HCT116 (cell line): ENCODE data around the gene IL18BP. TPM values are rescaled to one million over a fixed set of nuclear protein-coding genes. Genes with fewer than 3 reads are reported as not detected.

Source experiments
- ATAC-seq: fragments of 200-7000 bp; cut with Tn5 transposase; 2 replicates; pipeline ENCODE4 v1.9.1; 2020; ENCODE audit warnings: mild to moderate bottlenecking, moderate library complexity
- BruUV-seq: library from RNA; stranded (reverse); fragments of 400-500 nt; replicated peaks from 2 replicates; lab custom pipeline; 2021; lab: Mats Ljungman, UMichigan
- CTCF ChIA-PET: fragments of 300-600 bp; sonication (Branson Sonifier 250); formaldehyde crosslinking; loops from one replicate; lab custom pipeline; 2021; ENCODE audit warnings: antibody characterized with exemption; lab: Charles Lee
- POLR2A ChIA-PET: fragments of 300-600, 350-600 bp; sonication (Branson Sonifier 250); formaldehyde crosslinking; loops from one replicate; lab custom pipeline; 2021; ENCODE audit warnings: antibody characterized with exemption; lab: Charles Lee
- RAD21 ChIA-PET, 2 experiments: fragments of 300-600 bp; sonication (Branson Sonifier 250); formaldehyde crosslinking; loops; one replicate each; lab custom pipeline; 2023; ENCODE audit warnings: low total read pairs in 2 of 2; ENCODE audit not compliant: uncharacterized antibody in 2 of 2, unreplicated experiment in 2 of 2, low non-redundant PET in 1 of 2; lab: Charles Lee
- DNase-seq: peaks from one replicate; pipeline ENCODE4 v3.0.0-alpha.2; 2010; ENCODE audit warnings: low read depth, low spot score
- H2AFZ ChIP-seq: fragments of 200-600 bp; shearing (Covaris generic), sonication (generic); 2 replicates; pipeline ENCODE4 v1.6.1; 2017; ENCODE audit warnings: low read depth, mixed run types, mixed read lengths, antibody characterized with exemption, low read length; ENCODE audit not compliant: poor library complexity, severe bottlenecking
- H3K27ac ChIP-seq: 2 replicates; pipeline ENCODE4 v1.5.1; 2012; ENCODE audit warnings: low read depth, low read length
- H3K27me3 ChIP-seq: fragments of 200-600 bp; sonication (generic); 2 replicates; pipeline ENCODE4 v1.6.1; 2016; ENCODE audit warnings: mixed run types, low read length, mixed read lengths; ENCODE audit not compliant: insufficient read depth
- H3K36me3 ChIP-seq, 2 experiments: fragments of 200-500 bp in 1 of 2; fragments of 200-600 bp in 1 of 2; sonication (Bioruptor generic) in 1 of 2; sonication (generic) in 1 of 2; 2 replicates each; pipeline versions ENCODE4 v1.5.1 to v1.6.1; 2014 to 2016; ENCODE audit warnings: low read length in 2 of 2, inconsistent platforms in 1 of 2, mixed read lengths in 1 of 2, mixed run types in 1 of 2; ENCODE audit not compliant: insufficient read depth in 2 of 2, control insufficient read depth in 1 of 2
- H3K4me1 ChIP-seq, 2 experiments: fragments of 200-600 bp in 1 of 2; sonication (generic) in 1 of 2; 2 replicates each; pipeline versions ENCODE4 v1.5.1 to v1.6.1; 2012 to 2017; ENCODE audit warnings: low read length in 2 of 2, inconsistent platforms in 1 of 2, mild to moderate bottlenecking in 1 of 2, mixed read lengths in 1 of 2, mixed run types in 1 of 2, moderate library complexity in 1 of 2; ENCODE audit not compliant: insufficient read depth in 2 of 2, control insufficient read depth in 1 of 2
- H3K4me2 ChIP-seq: fragments of 200-600 bp; sonication (generic); 2 replicates; pipeline ENCODE4 v1.6.1; 2017; ENCODE audit warnings: mixed run types, low read length, mixed read lengths
- H3K4me3 ChIP-seq, 2 experiments: fragments of 200-600 bp in 1 of 2; sonication (generic) in 1 of 2; replicated peaks in 1 of 2; 2 replicates each; pipeline ENCODE4 v1.5.1; 2011 to 2016; ENCODE audit warnings: low read length in 2 of 2, control low read depth in 1 of 2, low read depth in 1 of 2, mild to moderate bottlenecking in 1 of 2, mixed read lengths in 1 of 2, mixed run types in 1 of 2
- H3K79me2 ChIP-seq: fragments of 200-600 bp; sonication (generic); 2 replicates; pipeline ENCODE4 v1.6.1; 2017; ENCODE audit warnings: mild to moderate bottlenecking, mixed run types, low read length, moderate library complexity, mixed read lengths; ENCODE audit not compliant: insufficient read depth
- H3K9ac ChIP-seq: fragments of 200-600 bp; sonication (generic); 2 replicates; pipeline ENCODE4 v1.6.1; 2016; ENCODE audit warnings: low read length, mixed read lengths
- H3K9me2 ChIP-seq: fragments of 200-600 bp; sonication (generic), shearing (Covaris generic); 2 replicates; pipeline ENCODE4 v1.6.1; 2017; ENCODE audit warnings: mixed run types, mild to moderate bottlenecking, moderate library complexity; ENCODE audit not compliant: insufficient read depth
- H3K9me3 ChIP-seq, 2 experiments: fragments of 200-500 bp in 1 of 2; fragments of 200-600 bp in 1 of 2; sonication (Bioruptor generic) in 1 of 2; sonication (generic) in 1 of 2; 2 replicates each; pipeline ENCODE4 v1.6.1; 2014 to 2017; ENCODE audit warnings: low read length in 2 of 2, mixed read lengths in 2 of 2, inconsistent platforms in 1 of 2, low read depth in 1 of 2, mild to moderate bottlenecking in 1 of 2, mixed run types in 1 of 2, moderate library complexity in 1 of 2; ENCODE audit not compliant: control insufficient read depth in 1 of 2, insufficient read depth in 1 of 2
- H4K20me1 ChIP-seq: fragments of 200-600 bp; sonication (generic), shearing (Covaris generic); 2 replicates; pipeline ENCODE4 v1.6.1; 2017; ENCODE audit warnings: mixed run types, mild to moderate bottlenecking, moderate library complexity; ENCODE audit not compliant: insufficient read depth
- CEBPB ChIP-seq: IDR thresholded peaks from 2 replicates; pipeline ENCODE4 v1.6.1; 2012; ENCODE audit warnings: low read depth
- ELF1 ChIP-seq: IDR thresholded peaks from 2 replicates; pipeline ENCODE4 v1.6.1; 2012; ENCODE audit warnings: low read depth, borderline replicate concordance
- EZH2 ChIP-seq: fragments of 200-600 bp; sonication (generic); IDR thresholded peaks from 2 replicates; pipeline ENCODE4 v1.6.1; 2017; ENCODE audit warnings: antibody characterized with exemption, mixed run types
- POLR2A ChIP-seq: IDR thresholded peaks from 2 replicates; pipeline ENCODE4 v1.7.0; 2011; ENCODE audit warnings: borderline replicate concordance; ENCODE audit not compliant: insufficient read depth, insufficient read length; ENCODE audit errors: extremely low read depth
- POLR2AphosphoS5 ChIP-seq: IDR thresholded peaks from 2 replicates; pipeline ENCODE4 v1.6.1; 2011; ENCODE audit warnings: mild to moderate bottlenecking, low read depth, low read length, moderate library complexity
- RAD21 ChIP-seq: IDR thresholded peaks from 2 replicates; pipeline ENCODE4 v1.6.1; 2012; ENCODE audit warnings: low read depth, mild to moderate bottlenecking
- SP1 ChIP-seq: IDR thresholded peaks from 2 replicates; pipeline ENCODE4 v1.6.1; 2012; ENCODE audit warnings: low read depth
- TCF7L2 ChIP-seq: IDR thresholded peaks from 2 replicates; pipeline ENCODE4 v1.7.0; 2011; ENCODE audit warnings: borderline replicate concordance, inconsistent platforms; ENCODE audit not compliant: insufficient read depth, insufficient read length; ENCODE audit errors: extremely low read depth
- ZBTB33 ChIP-seq: IDR thresholded peaks from 2 replicates; pipeline ENCODE4 v1.6.1; 2011; ENCODE audit warnings: mild to moderate bottlenecking, low read length, moderate library complexity; ENCODE audit not compliant: insufficient replicate concordance; ENCODE audit errors: extremely low read depth
- ZFX ChIP-seq: fragments of 450-650 bp; IDR thresholded peaks from 2 replicates; pipeline ENCODE4 v1.6.1; 2017
- intact Hi-C: fragments of 100-400 bp; cut with micrococcal nuclease; formaldehyde crosslinking; loops from 2 replicates; pipeline ENCODE4 v1.10.0; 2022
- total RNA-seq: library from RNA; stranded (reverse); gene quantifications from one replicate; pipeline ENCODE4 v1.2.1, GENCODE V29; 2021; ENCODE audit not compliant: unreplicated experiment

IL18BP gene
- total RNA-seq, 1 experiment from 2014 or later: 9.8 TPM

GRCh38 chr11:72008728-72009127 lies 10.0 kb downstream of the IL18BP start (continued):
- TF ChIP-seq RAD21 (no peak), POLR2AphosphoS5 (no peak), EZH2 (no peak), ZBTB33 (no peak), ELF1 (no peak)
- TF ChIP-seq, all 23 proteins: peak for 0

DNA sequence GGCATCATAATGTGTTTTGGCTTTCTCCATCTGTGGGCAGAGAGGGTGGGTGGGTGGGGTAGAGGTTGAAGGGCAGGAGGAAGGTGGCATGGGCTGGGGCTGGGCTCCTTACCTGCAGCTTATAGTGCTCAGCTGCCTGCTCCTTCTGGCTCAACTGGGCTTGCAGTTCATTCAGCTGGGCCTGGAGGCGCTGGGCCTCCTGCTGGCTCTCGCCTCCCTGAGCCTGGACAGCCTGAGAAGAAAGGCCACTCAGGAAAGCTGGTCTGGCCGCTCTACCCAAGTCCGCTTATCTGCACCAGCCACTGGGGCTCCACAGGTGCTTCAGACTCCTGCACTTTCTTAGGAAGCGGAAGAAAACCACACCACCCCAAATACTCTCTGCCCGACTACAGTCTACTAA lies 10.4 kb downstream of the IL18BP start:
- Histone ChIP-seq H3K9me3 (no peaks in the 10 kb centered on the region), H3K27ac (no peak overlapping the region), H3K4me1 (no peaks in the 10 kb centered on the region), H3K36me3 (peaks cover 59% of the 10 kb centered on the region in 2 experiments; a peak in 3 of 4 replicates), H3K9ac (no peak overlapping the region), H3K27me3 (no peaks in the 10 kb centered on the region), H2AFZ (no peak overlapping the region), H3K4me2 (no peak overlapping the region), H3K4me3 (no peak overlapping the region), H4K20me1 (no peaks in the 10 kb centered on the region), H3K79me2 (no peaks in the 10 kb centered on the region), H3K9me2 (no peaks in the 10 kb centered on the region)
- no TSS peak for BruUV-seq
- intact Hi-C loops: no loop called here
- ATAC-seq: no peak
- ChIA-PET POLR2A (no interaction called here), RAD21 (no interaction called here), CTCF (interaction anchor here (1.1 kb wide), 1 partner anchor 422 kb away, joined by 3 read pairs; no protein-coding TSS in a partner anchor)
- TF ChIP-seq CEBPB (no peak), SP1 (no peak), POLR2A (no peak), ZFX (no peak), TCF7L2 (no peak)
- no peak for DNase-seq
